GM19463 (cell line): ENCODE measurements around the gene PARM1.
A peak's percentile ranks its signal among the peaks of the same experiment; 100 is the strongest.

Experiments
- ATAC-seq: cut with Tn5 transposase; IDR thresholded peaks from one replicate; pipeline ENCODE4 v1.9.1; 2021; ENCODE audit warnings: mild to moderate bottlenecking, moderate library complexity; ENCODE audit not compliant: unreplicated experiment

PARM1 gene, protein sequence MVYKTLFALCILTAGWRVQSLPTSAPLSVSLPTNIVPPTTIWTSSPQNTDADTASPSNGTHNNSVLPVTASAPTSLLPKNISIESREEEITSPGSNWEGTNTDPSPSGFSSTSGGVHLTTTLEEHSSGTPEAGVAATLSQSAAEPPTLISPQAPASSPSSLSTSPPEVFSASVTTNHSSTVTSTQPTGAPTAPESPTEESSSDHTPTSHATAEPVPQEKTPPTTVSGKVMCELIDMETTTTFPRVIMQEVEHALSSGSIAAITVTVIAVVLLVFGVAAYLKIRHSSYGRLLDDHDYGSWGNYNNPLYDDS

DNA sequence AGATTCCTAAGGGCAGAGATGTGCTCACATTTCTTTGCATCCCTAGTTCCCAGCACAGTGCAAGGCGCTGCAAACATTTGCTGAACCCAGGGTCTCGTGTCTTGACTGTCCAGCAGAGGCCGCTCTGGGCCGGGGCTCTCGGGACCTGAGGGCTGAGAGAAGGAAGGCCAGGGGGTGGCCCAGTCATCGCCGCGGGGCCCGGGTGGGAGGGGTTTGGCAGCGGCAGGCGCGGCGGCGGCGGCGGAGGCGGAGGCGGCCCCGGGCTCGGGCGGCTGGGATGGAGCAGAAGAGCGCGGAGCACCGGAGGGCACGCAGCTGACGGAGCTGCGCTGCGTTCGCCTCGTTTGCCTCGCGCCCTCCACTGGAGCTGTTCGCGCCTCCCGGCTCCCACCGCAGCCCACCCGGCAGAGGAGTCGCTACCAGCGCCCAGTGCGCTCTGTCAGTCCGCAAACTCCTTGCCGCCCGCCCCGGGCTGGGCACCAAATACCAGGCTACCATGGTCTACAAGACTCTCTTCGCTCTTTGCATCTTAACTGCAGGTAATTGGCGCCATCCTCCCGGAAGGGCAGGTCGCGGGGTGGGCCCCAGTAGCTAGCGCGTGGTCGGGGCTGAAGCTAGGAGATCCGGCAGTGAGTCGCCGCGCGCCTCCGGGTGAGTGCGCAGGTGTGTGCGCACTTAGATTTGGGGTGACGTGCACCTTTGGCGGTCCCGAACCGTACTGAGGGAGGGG, at the start of gene PARM1:
Gene PARM1 (plus strand): TSS at position 285 of the 730 bp plus-strand sequence. CDS start 212 bp downstream, at position 497.
- ATAC-seq: peak; percentile 80

DNA sequence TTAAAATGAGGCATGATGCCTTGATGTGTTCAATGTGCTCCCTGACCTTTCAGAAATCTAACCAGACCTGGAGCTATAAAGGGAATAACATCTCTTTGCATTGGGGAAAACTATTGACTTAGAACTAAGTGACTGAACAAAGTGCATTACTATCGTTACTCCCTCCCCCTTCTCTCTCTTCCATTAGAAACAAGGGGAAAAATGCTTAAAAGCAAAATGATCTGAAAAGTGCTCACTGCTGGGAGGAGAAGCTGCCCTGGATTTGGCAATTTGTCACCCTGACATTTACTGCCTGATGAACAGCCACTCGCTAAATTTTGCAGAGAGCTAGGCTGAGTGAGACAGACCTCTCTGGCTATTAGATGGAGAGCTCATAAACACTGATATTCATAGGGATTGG, 48.6 kb upstream of the PARM1 start:
- ATAC-seq: no peak

DNA sequence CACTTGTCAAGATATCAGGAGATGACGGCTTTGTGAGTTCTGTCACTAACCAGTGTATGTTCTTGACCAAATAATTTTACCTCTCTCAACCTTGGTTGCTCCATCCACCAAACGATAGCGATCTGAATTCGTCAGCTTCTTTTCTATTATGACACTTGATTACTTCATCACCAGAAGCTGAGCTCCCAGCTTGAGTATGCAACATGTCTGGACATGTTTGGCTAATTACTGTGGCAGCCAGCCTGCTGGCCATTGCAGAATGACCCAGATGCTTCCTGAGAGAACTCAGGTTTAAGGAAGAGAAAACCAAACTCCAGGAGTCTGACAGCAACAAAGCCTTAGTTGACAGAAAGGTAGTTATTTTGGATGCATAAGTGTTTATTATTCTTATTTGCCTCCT, 46.4 kb upstream of the PARM1 start:
- no peak for ATAC-seq

DNA sequence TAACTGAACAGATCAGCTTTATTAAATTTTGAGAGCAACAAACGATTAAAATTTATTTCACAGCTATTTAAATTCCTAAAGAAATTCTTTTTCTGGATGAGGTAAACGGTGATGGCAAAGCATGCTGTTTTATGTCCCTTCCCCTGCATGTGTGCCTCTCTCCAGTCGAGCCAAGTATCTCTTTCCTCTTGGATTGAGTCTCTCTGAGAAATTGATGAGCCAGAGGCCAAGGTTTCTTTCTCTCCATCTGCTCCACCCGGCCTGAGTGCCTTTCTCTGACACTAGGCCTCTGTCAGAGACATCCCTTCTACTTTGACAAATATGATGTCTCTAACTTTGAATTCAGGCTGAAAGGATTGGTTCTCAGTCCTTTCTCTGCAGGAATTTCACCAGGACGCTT, 42.6 kb upstream of the PARM1 start:
- ATAC-seq: no peak

DNA sequence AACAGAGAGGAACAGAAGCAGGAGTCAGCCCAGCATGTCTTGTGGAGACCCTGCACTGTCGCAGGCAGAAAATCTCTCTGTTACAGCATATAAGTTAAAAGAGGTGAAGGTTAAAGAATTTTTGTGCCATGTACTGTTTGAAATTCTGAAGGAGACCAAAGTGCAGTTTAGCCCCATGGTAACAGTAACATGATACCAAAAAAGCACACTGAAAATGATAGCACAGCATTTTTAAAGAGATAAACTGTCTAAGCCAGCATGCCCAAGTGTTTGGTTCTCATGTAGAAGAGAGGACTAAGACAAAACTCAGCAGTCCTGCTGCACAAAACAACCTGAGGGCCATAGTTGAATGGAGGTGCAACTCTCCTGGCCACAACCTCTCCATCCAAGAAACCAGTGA, 41.9 kb upstream of the PARM1 start:
- ATAC-seq: no peak

DNA sequence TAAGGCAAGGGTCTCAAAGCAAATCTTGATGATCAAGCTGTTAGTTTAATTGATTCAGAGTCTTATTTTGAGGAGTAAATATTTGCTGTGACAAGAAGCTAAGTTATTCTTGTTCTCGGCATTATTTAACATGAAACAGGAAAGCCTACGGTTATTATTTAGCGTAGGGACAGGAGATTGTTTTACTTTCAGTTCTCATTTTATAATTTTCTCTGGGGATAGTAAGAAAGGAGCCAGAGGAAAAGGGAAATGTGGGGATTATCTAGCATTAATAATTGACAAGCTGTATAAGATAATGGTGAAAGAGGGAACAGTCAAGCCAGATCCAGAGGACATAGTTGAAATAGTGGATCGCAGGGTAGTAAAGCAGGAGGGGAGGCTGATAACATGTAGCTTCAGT, 39.7 kb upstream of the PARM1 start:
- no peak for ATAC-seq

DNA sequence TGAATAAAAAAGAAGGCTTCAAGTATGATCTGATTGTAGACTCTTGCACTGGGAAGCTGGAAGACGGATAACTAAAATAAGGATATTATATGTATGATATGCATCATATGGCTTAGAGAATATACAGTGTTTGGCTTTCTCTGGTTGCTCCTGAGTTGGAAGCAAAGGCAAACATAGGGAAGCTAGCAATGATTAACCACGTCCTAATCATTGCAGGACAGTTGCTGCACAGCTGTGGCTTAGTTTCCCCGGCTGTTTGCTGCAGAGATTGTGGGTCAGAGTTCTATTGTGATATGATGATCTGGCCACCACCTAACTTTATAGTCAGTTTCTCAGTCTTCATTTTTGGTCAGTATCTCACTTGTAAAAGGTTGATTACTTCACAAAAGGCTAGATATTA, 36.3 kb upstream of the PARM1 start:
- ATAC-seq: no peak

DNA sequence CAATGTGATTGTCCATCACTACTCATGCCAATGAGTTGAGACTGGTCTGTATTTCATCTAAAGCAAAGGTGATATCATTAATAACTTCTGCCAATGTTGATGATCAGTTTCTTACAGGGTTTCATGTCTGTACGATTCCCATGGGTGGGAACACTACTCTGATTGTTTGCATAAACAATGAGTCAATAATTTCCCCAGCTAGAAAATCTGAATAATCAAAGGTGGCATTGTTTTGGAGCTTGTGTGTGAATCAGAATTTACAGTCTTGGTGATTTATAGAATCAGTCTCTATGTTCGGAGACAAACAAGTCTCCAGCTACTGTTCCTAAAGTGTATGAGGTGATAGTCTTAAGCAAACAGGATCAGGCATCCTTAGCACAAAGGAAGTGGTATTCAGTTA, 35.5 kb upstream of the PARM1 start:
- no peak for ATAC-seq

DNA sequence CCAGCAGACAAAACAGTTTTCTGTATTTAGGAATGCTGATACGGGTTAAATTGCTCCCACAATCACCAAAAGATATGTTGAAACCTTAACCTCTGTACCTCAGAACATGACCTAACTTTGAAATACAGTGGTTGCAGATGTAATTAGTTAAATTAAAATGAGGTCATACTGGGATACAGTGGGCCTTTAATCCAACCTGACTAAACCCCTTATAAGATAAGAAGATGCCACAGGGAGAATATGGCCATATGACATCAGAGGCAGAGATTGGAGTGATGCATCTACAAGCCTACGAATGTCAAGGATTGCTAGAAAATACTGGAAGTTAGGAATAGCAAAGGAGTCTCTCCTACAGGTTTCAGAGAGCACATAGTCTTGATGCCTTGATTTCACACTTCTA, 32.1 kb upstream of the PARM1 start:
- no peak for ATAC-seq

DNA sequence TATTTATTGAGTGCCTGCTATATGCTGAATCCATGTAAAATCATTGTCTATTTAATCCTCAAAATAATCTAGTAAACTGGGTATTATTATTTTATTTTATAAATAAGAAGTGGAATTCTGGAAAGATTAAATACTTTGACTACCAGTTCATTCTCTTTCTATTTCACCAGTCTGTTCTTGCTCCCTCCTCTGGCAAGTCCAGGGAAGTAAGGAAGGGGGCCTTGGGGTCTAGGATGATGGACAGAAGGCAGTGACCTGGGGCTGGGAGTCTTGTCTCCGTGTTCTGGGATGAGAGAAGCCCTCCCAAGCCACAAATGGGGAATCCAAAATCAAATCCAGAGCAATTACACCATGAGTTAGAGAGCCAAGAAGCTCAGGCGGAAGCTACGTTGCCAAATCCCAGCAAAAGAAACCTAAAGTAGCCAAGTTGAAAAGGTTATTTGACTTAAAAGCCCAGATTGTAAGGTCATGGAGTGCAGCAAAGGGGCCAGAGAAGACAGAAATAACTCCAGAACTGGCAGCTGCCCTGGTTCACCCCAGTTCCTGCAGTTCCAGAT, 28.3 kb upstream of the PARM1 start:
- no peak for ATAC-seq

DNA sequence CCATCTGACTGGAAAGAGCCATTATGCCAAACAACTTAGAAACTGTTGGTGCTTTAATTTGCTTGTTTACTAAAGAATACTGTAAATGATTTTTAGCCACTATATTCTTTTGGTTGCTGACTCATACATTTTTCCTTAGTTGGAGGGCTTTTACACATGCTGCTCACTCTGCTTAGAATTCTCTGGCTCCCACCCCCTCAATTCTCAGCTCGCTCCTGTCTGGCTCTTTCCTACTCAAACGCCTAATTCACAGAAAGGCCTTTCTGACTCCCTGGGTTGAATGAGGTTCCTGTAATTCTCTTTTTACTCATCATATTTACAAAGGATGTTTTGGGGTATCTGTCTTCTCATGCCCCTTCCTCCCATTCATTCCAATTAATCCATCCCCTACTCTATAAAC, 26.1 kb upstream of the PARM1 start:
- ATAC-seq: no peak

DNA sequence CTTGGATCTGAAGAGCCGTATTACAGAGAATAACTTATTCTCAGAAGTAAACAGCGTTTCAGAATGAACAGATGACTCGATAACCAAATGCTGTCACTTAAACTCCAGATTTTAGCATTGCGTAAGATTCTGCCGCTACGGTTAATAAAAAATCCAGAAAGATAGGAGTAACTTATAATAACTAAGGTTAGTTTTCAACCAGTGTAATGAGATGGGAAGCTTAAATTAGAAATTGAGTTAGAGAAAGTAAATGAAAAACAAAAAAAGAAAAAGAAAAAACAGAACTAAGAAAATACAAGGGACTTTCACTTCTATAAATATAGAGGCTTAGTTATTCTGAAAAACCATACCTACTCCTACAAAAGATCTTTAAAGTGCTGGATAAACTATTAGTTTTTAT, 13.1 kb upstream of the PARM1 start:
- peak; percentile 60 for ATAC-seq

DNA sequence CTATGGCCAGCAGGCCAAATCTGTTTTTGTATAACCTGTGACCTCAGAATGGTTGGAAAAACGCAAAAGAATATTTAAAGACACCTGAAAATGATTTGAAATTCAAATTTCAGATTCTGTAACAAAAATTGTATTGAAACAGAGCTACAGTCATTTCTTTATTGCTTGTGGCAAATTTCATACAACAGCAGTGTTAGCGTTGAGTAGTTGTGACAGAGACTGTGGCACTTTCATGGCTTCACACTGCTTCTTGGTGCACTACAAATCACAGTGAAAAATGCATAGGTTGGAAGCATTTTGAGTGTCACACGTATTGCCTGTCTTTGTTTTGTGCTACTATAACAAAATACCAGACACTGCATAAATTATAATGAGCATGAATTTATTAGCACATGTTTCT, 12.2 kb upstream of the PARM1 start:
- no peak for ATAC-seq

DNA sequence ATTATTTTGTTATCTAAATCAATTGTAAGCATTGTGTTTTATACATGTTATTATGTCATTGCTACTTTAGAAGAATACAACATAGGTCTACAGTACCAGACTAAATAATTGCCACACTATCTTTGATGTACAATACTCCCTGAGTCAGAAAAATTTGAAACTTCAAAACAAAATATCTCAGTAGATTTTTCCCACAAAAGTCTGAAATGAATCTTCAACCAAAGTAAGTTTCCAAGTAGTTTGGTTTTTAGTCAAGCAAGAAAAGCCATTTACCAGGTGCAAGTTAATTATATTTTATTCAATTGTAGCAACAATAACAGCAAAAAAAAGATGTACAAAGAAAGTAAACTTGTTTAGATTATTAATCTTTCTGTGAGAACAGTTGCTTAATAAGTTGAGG, 11.4 kb upstream of the PARM1 start:
- ATAC-seq: no peak

DNA sequence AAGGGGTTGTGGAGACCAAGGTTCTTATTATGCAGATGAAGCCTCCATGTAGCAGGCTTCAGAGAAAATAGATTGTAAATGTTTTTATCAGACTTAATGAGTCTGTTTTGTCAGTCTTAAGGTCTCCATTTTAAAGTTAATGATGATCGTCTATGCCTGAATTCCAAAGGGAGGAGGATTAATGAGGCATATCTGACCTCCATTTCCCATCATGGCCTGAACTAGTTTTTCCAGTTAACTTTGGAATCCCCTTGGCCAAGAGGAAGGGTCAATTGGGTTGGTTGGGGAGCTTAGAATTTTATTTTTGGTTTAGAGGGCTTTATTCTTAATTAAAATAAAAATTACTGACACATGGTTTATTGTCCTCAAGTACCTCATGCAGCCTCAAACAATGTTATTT, 6.9 kb upstream of the PARM1 start:
- ATAC-seq: no peak

DNA sequence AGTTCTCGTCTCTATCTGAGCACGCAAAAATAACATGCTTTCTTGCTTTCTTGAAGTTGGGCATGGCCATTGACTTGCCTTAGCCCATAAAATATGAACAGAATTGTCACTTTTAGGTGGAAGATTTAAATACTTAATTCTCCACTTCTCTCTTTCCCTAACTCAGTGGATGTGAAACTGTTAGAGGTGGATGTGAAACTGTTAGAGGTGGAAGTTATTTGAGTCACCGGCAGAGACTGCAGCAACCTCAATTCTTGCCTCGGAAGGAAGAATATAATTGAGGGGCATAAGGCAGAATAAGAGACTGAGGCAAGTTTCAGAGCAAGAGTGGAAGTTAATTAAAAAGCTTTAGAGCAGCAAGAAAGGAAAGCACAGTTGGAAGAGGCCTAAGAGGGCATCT, 2.8 kb upstream of the PARM1 start:
- peak; percentile 37 for ATAC-seq

DNA sequence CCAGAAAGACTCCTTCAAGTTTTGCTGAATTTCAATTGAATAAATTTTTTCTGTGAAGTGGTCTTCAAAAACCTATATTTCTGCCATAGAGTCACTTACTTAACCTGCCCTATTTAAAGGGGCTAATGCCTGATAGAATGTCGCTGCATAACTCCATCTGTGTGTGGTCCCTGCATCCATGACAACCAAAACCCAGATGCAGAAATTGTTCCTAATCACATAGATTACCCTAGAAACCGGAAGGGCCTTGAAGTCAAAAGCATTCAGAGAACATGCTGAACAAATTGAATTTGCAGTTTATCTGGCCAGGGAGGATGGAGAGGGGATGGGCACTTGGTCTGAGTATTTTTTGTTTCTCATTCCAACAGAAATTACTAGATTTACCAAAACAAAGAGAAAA, 1.5 kb upstream of the PARM1 start:
- ATAC-seq: no peak

DNA sequence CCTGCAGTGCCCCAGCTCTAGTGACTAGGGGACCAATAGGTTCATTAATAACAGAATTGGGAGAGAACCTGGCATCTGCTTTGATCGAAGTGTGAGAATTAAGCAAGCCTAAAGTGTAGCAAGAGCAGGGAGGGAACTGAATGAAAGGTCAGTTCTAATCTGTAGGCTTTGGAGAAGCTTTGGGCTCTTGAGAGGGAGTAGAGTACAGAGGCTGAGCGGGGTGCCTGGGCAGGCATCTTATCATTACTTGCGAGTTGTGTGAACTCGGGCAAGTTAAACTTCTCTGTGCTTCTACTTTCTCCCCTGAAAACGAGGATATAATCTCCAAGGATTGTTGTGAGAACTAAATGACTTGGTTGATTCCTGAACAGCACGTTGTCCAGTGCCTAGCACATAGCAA, 906 bp upstream of the PARM1 start:
- ATAC-seq: no peak

DNA sequence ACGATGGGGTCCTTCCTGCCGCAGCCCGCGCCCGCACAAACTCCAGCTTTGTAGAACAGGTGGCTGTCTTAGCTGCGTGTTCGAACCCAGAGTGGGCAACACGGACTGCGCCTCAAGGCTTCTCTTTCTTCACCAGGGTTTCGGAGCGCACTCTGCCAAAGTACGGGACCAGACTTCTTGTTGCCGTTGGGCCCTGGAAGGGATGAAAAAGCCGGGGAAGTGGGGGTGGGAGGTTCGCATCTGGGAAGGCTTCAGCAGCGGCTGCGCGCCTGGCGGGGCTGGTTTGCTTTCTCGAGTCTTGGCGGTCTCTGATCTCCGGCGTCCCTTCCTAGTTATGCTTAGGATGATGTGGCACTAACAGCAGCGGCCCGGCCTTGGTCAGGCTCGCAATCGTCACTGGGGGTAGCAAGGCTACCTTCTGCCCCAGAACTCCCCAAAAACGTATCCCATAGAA, 673 bp downstream of the PARM1 start:
- ATAC-seq: peak; percentile 0

DNA sequence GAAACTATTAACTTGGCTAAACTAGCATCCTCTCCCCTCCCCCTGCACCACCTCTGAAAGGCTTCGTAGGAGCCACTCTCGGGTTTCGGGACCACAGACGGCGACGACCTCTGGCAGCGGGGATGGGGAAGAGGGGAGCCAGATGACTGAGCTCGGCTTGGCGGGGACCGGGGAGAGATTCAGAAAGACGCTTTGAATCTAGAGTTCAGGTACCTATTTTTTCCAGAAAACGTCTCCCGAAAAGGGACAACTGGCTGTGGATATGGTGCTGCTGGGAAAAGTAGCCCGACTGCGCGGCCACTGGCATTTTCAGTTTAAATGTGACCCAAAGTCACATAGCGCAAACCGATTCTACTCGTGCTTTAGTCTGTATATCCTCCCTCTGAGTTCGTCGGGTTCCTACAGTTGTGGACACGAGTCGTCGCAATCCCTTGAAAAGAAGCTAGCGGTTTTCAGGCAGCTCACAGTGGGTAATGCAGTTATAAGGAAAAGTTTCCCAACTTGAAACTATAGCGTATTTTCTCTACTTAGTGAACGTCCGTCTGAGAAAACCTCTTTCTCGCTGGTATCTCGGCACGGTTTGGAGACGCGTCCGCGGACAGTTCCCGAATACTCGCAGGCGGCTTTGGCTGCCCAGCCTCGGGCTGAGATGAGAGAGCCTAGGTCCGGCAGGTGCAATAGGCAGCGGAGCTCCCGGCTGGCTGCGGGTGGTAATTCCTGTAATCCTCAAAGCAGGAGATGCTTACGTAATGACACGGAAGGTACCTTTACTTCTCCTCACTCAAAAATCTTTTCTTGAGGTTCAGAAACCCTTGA, 1.3 kb downstream of the PARM1 start:
- ATAC-seq: no peak

DNA sequence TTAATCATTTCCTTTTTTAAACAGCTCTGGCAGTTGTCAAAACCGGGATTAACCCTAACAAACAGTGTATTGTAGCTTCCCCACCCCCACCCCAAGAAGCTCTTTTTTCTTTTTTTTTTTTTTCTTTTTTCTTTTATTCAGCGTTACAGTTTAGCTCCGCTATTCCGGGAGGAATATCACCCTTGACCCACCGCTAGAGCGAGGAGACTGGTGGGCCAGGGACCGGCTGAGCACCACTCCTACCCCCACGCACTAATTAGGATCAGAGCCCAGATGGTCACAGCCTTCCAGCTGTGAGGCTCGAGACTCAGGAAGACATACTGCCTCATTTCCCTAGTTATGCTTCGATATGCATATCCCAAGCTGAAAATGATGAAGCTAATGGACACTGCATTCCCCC, 2.0 kb downstream of the PARM1 start:
- ATAC-seq: no peak
